GM13976 (cell line): ENCODE results near the gene EFNB2.

Source experiments
- DNase-seq: peaks from one replicate; pipeline ENCODE4 v3.0.0; 2012; ENCODE audit warnings: low spot score
- CTCF ChIP-seq: IDR thresholded peaks from 2 replicates; pipeline ENCODE4 v1.5.1; 2012; ENCODE audit warnings: borderline replicate concordance, mild to moderate bottlenecking; ENCODE audit not compliant: insufficient read depth; ENCODE audit errors: extremely low read depth, missing control alignments, control extremely low read depth
- in situ Hi-C: fragments of 300-500 bp; cut with MboI; formaldehyde crosslinking; loops from one replicate; pipeline ENCODE4 v1.12.0; 2022; ENCODE audit warnings: low sequenced_read_pairs, mixed read lengths, inconsistent platforms; ENCODE audit not compliant: unreplicated experiment

EFNB2 gene

GRCh38 chr13:106493533-106494220, 41.8 kb downstream of the EFNB2 start:
- in situ Hi-C loops: no loop called here
- DNase-seq: no peak
- no peak for TF ChIP-seq CTCF

DNA sequence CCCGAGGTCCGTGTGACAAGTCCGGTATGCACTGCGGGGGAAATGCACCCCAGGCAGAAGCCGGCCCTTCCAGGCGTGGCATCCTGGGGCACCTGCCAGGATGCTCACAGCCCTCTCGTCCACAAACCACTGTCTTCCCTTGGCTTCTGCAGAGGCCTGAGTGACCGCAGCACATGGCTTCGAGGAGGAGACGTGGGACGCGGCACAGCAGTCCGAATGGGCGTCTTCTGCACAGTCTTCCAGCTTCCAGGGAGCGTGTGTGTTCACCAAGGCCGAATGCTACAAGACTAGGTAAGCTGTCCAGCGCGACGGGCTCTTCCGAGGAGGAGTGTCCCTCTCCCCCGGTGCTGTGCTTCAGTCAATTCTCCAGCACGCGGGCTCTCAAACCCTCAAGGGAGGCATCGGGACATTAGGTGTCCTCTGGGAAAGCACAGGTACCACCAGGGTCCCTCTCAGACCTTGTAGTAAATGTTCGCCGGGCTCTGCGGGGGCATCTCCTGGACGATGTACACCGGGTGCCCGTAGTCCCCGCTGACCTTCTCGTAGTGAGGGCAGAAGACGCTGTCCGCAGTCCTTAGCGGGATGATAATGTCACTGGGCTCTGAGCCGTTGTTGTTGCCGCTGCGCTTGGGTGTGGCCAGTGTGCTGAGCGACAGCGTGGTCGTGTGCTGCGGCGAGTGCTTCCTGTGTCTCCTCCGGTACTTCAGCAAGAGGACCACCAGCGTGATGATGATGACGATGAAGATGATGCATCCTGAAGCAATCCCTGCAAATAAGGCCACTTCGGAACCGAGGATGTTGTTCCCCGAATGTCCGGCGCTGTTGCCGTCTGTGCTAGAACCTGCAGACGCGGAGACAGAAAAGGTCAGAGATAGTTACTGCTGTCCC, 42.6 kb downstream of the EFNB2 start:
- DNase-seq: no peak
- in situ Hi-C loops: no loop called here
- no peak for TF ChIP-seq CTCF

GRCh38 chr13:106491928-106492587, 43.4 kb downstream of the EFNB2 start:
- in situ Hi-C loops: no loop called here
- no peak for DNase-seq
- no peak for TF ChIP-seq CTCF

GRCh38 chr13:106491463-106491862, 44.0 kb downstream of the EFNB2 start:
- in situ Hi-C loops: no loop called here
- no peak for TF ChIP-seq CTCF

GRCh38 chr13:106490569-106491321, 44.7 kb downstream of the EFNB2 start:
- DNase-seq: no peak
- TF ChIP-seq CTCF: no peak
- in situ Hi-C loops: no loop called here

More at GRCh38 chr13:106491463-106491862, 44.0 kb downstream of the EFNB2 start:
- no peak for DNase-seq

DNA sequence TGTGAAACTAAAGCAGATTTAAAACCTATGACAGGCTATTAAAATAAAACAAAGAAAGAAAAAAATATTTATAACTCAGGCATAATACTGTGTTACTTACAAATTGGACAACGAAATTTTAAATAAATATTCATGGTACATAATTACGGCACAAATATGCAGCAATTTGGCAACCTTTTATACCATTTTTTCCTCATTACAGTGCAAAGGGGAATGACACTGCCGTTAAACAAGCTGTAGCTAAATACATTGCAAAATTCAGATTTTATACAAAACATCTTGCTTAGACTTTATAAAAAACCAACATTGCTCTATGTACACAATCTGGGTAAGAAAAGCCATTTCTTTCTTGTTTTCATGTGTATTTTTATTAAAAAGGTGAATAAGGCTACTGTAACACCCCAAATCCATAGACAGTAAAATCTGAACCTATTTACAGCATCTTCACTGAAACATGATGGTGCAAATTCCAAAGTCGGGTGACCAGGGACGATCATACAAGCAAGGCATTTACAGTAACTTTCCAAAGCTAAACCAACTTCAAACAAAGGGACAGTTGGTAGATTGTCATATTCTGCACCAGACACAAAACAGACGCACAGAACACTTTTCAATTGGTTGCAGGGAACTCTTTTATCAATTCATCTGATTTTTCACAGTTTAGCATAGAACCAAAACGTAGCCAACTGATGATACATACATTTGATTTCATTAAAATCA, 45.5 kb downstream of the EFNB2 start:
- no peak for TF ChIP-seq CTCF
- in situ Hi-C loops: no loop called here
- no peak for DNase-seq
